ENCODE results near the gene NUP62CL. TPM values are rescaled to one million over a fixed set of nuclear protein-coding genes. Genes with fewer than 3 reads are reported as not detected.

NUP62CL gene
- polyA plus RNA-seq, 1 donor (not counting 4 experiments of a cell fraction or from before 2014, with no cell fraction given) = 2.6 TPM

- peak overlapping the region; percentile 76 for H3K9ac ChIP-seq (ENCODE audit: control insufficient read depth, extremely low read depth, insufficient read depth, low read length)
- DNase-seq (ENCODE audit: low read depth, low spot score) (no peak), FAIRE-seq (no peak)
- peaks cover 13% of the 10 kb centered on the region for H3K79me2 ChIP-seq (ENCODE audit: control insufficient read depth, insufficient read depth, low read length)
- peaks cover 5% of the 10 kb centered on the region for H3K4me1 ChIP-seq (ENCODE audit: control insufficient read depth, extremely low read depth, insufficient read depth, low read length)
- no peaks in the 10 kb centered on the region for H4K20me1 ChIP-seq (ENCODE audit: control insufficient read depth, extremely low read depth, insufficient read depth, low read length)
- H3K4me3 ChIP-seq (ENCODE audit: control insufficient read depth in 2 of 3, extremely low read depth in 1 of 3, insufficient read depth in 2 of 3, low read depth in 1 of 3, low read length in 3 of 3) = peak overlapping the region; percentile 60 to 67 (median 60)
- peaks cover 0 to 1% of the 10 kb centered on the region in 2 experiments for H3K36me3 ChIP-seq (ENCODE audit: control insufficient read depth in 2 of 2, extremely low read depth in 1 of 2, insufficient read depth in 2 of 2, low read length in 2 of 2)
- peak overlapping the region; percentile 68 for H3K27ac ChIP-seq (ENCODE audit: control insufficient read depth, insufficient read depth, low read length)
- peak overlapping the region; percentile 73 for H2AFZ ChIP-seq (ENCODE audit: control insufficient read depth, low read length)
- H3K9me3 ChIP-seq (ENCODE audit: control insufficient read depth, low read depth, low read length) = no peaks in the 10 kb centered on the region
- TF ChIP-seq CTCF (optimal IDR thresholded peaks at IDR 0.05 in 1 of 3, IDR thresholded peaks at IDR 0.05 in 1 of 3, conservative IDR thresholded peaks at IDR 0.05 in 1 of 3; ENCODE audit: extremely low read depth in 1 of 3, insufficient read depth in 2 of 3, low read length in 3 of 3) (no peak), EZH2 (IDR thresholded peaks at IDR 0.05; ENCODE audit: low read length) (no peak)
- peaks cover 3% of the 10 kb centered on the region for H3K27me3 ChIP-seq (ENCODE audit: control insufficient read depth, extremely low read depth, insufficient read depth, low read length)
- dilution Hi-C loops (cut with MboI; ENCODE audit: extremely low pct_ligation_motif_present, low sequenced_read_pairs) = no loop called here
- H3K9me1 ChIP-seq (ENCODE audit: control insufficient read depth, extremely low read depth, insufficient read depth, low read length) = no peaks in the 10 kb centered on the region
- peak overlapping the region; percentile 67 for H3K4me2 ChIP-seq (ENCODE audit: control insufficient read depth, extremely low read depth, insufficient read depth, low read depth, low read length)
Observed at GRCh38 chrX:107117993-107118321, 88.3 kb downstream of the NUP62CL start.

- H3K27me3 ChIP-seq (ENCODE audit: control insufficient read depth, extremely low read depth, insufficient read depth, low read length) = no peaks in the 10 kb centered on the region
- TF ChIP-seq EZH2 (IDR thresholded peaks at IDR 0.05; ENCODE audit: low read length) = no peak
- no peak for TF ChIP-seq CTCF (optimal IDR thresholded peaks at IDR 0.05 in 1 of 3, IDR thresholded peaks at IDR 0.05 in 1 of 3, conservative IDR thresholded peaks at IDR 0.05 in 1 of 3; ENCODE audit: extremely low read depth in 1 of 3, insufficient read depth in 2 of 3, low read length in 3 of 3)
- H2AFZ ChIP-seq (ENCODE audit: control insufficient read depth, low read length) = no peak overlapping the region
- FAIRE-seq = no peak
- H3K9me1 ChIP-seq (ENCODE audit: control insufficient read depth, extremely low read depth, insufficient read depth, low read length) = no peaks in the 10 kb centered on the region
- DNase-seq (ENCODE audit: low read depth, low spot score) = no peak
- H3K4me3 ChIP-seq (ENCODE audit: control insufficient read depth in 2 of 3, extremely low read depth in 1 of 3, insufficient read depth in 2 of 3, low read depth in 1 of 3, low read length in 3 of 3) = no peak overlapping the region
- H3K9me3 ChIP-seq (ENCODE audit: control insufficient read depth, low read depth, low read length) = no peaks in the 10 kb centered on the region
- H4K20me1 ChIP-seq (ENCODE audit: control insufficient read depth, extremely low read depth, insufficient read depth, low read length) = no peaks in the 10 kb centered on the region
- H3K27ac ChIP-seq (ENCODE audit: control insufficient read depth, insufficient read depth, low read length) = no peak overlapping the region
- no peak overlapping the region for H3K9ac ChIP-seq (ENCODE audit: control insufficient read depth, extremely low read depth, insufficient read depth, low read length)
- H3K4me1 ChIP-seq (ENCODE audit: control insufficient read depth, extremely low read depth, insufficient read depth, low read length) = no peaks in the 10 kb centered on the region
- peaks cover under 1% of the 10 kb centered on the region for H3K79me2 ChIP-seq (ENCODE audit: control insufficient read depth, insufficient read depth, low read length)
- H3K36me3 ChIP-seq (ENCODE audit: control insufficient read depth in 2 of 2, extremely low read depth in 1 of 2, insufficient read depth in 2 of 2, low read length in 2 of 2) = no peaks in the 10 kb centered on the region
- H3K4me2 ChIP-seq (ENCODE audit: control insufficient read depth, extremely low read depth, insufficient read depth, low read depth, low read length) = no peak overlapping the region
- dilution Hi-C loops (cut with MboI; ENCODE audit: extremely low pct_ligation_motif_present, low sequenced_read_pairs) = no loop called here
Observed at GRCh38 chrX:107107459-107107858, 98.8 kb downstream of the NUP62CL start.
